Stimulated activated memory B cell treated with anti-CD40 and anti-IgM and Interleukin-4, amounts not matched to agents 10 μg/mL and 1 μg/mL and 100 μg/mL, for 72 hours (primary cell): ENCODE data around the gene CDC42.

Experiments used
- ATAC-seq: fragments of 150-1000 bp; cut with Tn5 transposase; 2 replicates; pipeline ENCODE4 v1.10.0; 2021
- H3K27ac Mint-ChIP-seq: one replicate; pipeline ENCODE4 v1.8.0; 2022; ENCODE audit warnings: mild to moderate bottlenecking, mixed read lengths
- H3K27me3 Mint-ChIP-seq: one replicate; pipeline ENCODE4 v1.8.0; 2022; ENCODE audit warnings: mixed read lengths
- H3K36me3 Mint-ChIP-seq: one replicate; pipeline ENCODE4 v1.8.0; 2022; ENCODE audit warnings: mixed read lengths
- H3K4me1 Mint-ChIP-seq: one replicate; pipeline ENCODE4 v1.8.0; 2022; ENCODE audit warnings: mixed read lengths
- H3K4me3 Mint-ChIP-seq: one replicate; pipeline ENCODE4 v1.8.0; 2022; ENCODE audit warnings: mild to moderate bottlenecking, moderate library complexity, mixed read lengths
- H3K9me3 Mint-ChIP-seq: one replicate; pipeline ENCODE4 v1.8.0; 2022; ENCODE audit warnings: mixed read lengths

CDC42 gene

GRCh38 chr1:22133931-22134324, 81.4 kb downstream of the CDC42 start:
- H3K27me3 Mint-ChIP-seq, result peaks cover 10% of the 10 kb centered on the region

GRCh38 chr1:22137004-22137720, 84.7 kb downstream of the CDC42 start:
- Mint-ChIP-seq H3K4me3 (no peak overlapping the region), H3K27me3 (peaks cover 20% of the 10 kb centered on the region)
- ATAC-seq, result no peak

More at GRCh38 chr1:22133931-22134324, 81.4 kb downstream of the CDC42 start:
- H3K4me3 Mint-ChIP-seq, result no peak overlapping the region
- peaks cover 6% of the 10 kb centered on the region for H3K36me3 Mint-ChIP-seq
- no peak for ATAC-seq
- no peak overlapping the region for H3K27ac Mint-ChIP-seq
- no peaks in the 10 kb centered on the region for H3K9me3 Mint-ChIP-seq
- H3K4me1 Mint-ChIP-seq, result peaks cover 17% of the 10 kb centered on the region

GRCh38 chr1:22139066-22139594, 86.6 kb downstream of the CDC42 start:
- H3K9me3 Mint-ChIP-seq, result no peaks in the 10 kb centered on the region
- H3K4me1 Mint-ChIP-seq, result peaks cover 32% of the 10 kb centered on the region
- ATAC-seq, result no peak
- no peak overlapping the region for H3K27ac Mint-ChIP-seq
- peaks cover 29% of the 10 kb centered on the region for H3K27me3 Mint-ChIP-seq
- no peaks in the 10 kb centered on the region for H3K36me3 Mint-ChIP-seq
- no peak overlapping the region for H3K4me3 Mint-ChIP-seq

More at GRCh38 chr1:22137004-22137720, 84.7 kb downstream of the CDC42 start:
- Mint-ChIP-seq H3K36me3 (no peaks in the 10 kb centered on the region), H3K27ac (peak overlapping the region; percentile 3), H3K4me1 (peaks cover 23% of the 10 kb centered on the region), H3K9me3 (no peaks in the 10 kb centered on the region)

- H3K27ac Mint-ChIP-seq, result no peak overlapping the region
- peaks cover 33% of the 10 kb centered on the region for H3K4me1 Mint-ChIP-seq
Observed at GRCh38 chr1:22139817-22140216, 87.3 kb downstream of the CDC42 start.

More at GRCh38 chr1:22139817-22140216, 87.3 kb downstream of the CDC42 start:
- no peak overlapping the region for H3K4me3 Mint-ChIP-seq
- peaks cover 36% of the 10 kb centered on the region for H3K27me3 Mint-ChIP-seq
- H3K36me3 Mint-ChIP-seq, result no peaks in the 10 kb centered on the region
- ATAC-seq, result no peak
- no peaks in the 10 kb centered on the region for H3K9me3 Mint-ChIP-seq
